WTC11 (cell line): ENCODE measurements around the gene PPP1R37. TPM values are rescaled to one million over a fixed set of nuclear protein-coding genes. Genes with fewer than 3 reads are reported as not detected.

Experiments used
- ATAC-seq: fragments of 200-7000 bp; cut with Tn5 transposase; 2 replicates; pipeline ENCODE4 v1.10.0; 2021; ENCODE audit warnings: mild to moderate bottlenecking, moderate library complexity
- CTCF ChIA-PET: fragments of 300-600 bp; sonication (Branson Sonifier 250); formaldehyde crosslinking; loops from one replicate; lab custom pipeline; 2021; ENCODE audit warnings: antibody characterized with exemption; lab: Charles Lee
- POLR2A ChIA-PET: fragments of 350-600 bp; sonication (Branson Sonifier 250); formaldehyde crosslinking; loops from one replicate; lab custom pipeline; 2021; ENCODE audit warnings: antibody characterized with exemption; lab: Charles Lee
- DNase-seq: peaks from one replicate; pipeline ENCODE4 v3.0.0; 2021; ENCODE audit warnings: low spot score
- H3K27ac Mint-ChIP-seq: 2 replicates; pipeline ENCODE4 v1.8.0; 2021; ENCODE audit warnings: mixed read lengths
- H3K27me3 Mint-ChIP-seq: 2 replicates; pipeline ENCODE4 v1.8.0; 2021; ENCODE audit warnings: low read depth, mild to moderate bottlenecking, moderate library complexity, mixed read lengths
- H3K36me3 Mint-ChIP-seq: 2 replicates; pipeline ENCODE4 v1.8.0; 2021; ENCODE audit warnings: mixed read lengths
- H3K4me1 Mint-ChIP-seq: 2 replicates; pipeline ENCODE4 v1.8.0; 2022; ENCODE audit warnings: mixed read lengths
- H3K4me3 Mint-ChIP-seq: 2 replicates; pipeline ENCODE4 v1.8.0; 2021; ENCODE audit warnings: mild to moderate bottlenecking, moderate library complexity, mixed read lengths
- H3K9me3 Mint-ChIP-seq: 2 replicates; pipeline ENCODE4 v1.8.0; 2021; ENCODE audit warnings: mixed read lengths
- CREM ChIP-seq: sonication (generic); formaldehyde crosslinking; IDR thresholded peaks from 2 replicates; pipeline ENCODE4 v1.8.1; 2022; ENCODE audit warnings: mild to moderate bottlenecking, missing genetic modification reagents, moderate library complexity
- E2F4 ChIP-seq: sonication (generic); formaldehyde crosslinking; IDR thresholded peaks from 2 replicates; pipeline ENCODE4 v1.8.1; 2022; ENCODE audit warnings: low read depth, mild to moderate bottlenecking, moderate library complexity, missing genetic modification reagents, borderline replicate concordance
- FOXP1 ChIP-seq: sonication (generic); formaldehyde crosslinking; IDR thresholded peaks from 2 replicates; pipeline ENCODE4 v1.8.0; 2022; ENCODE audit warnings: missing genetic modification reagents, mild to moderate bottlenecking, moderate library complexity, borderline replicate concordance
- GTF2I ChIP-seq: fragments of 250-450 bp; sonication (Bioruptor Pico); conservative IDR thresholded peaks from 2 replicates; pipeline ENCODE4 v1.4.0; 2021; ENCODE audit warnings: mild to moderate bottlenecking
- IRF2 ChIP-seq: sonication (generic); formaldehyde crosslinking; IDR thresholded peaks from 2 replicates; pipeline ENCODE4 v1.8.0; 2022; ENCODE audit warnings: low read depth, missing genetic modification reagents, borderline replicate concordance
- KAT7 ChIP-seq: sonication (generic); formaldehyde crosslinking; IDR thresholded peaks from 2 replicates; pipeline ENCODE4 v1.8.1; 2023; ENCODE audit warnings: missing genetic modification reagents, mild to moderate bottlenecking, borderline replicate concordance
- NR1H2 ChIP-seq: sonication (generic); formaldehyde crosslinking; IDR thresholded peaks from 2 replicates; pipeline ENCODE4 v1.9.0; 2021; ENCODE audit warnings: mild to moderate bottlenecking, moderate library complexity, missing genetic modification reagents
- NR2C2 ChIP-seq: sonication (generic); formaldehyde crosslinking; IDR thresholded peaks from 2 replicates; pipeline ENCODE4 v1.8.0; 2022; ENCODE audit warnings: mild to moderate bottlenecking, missing genetic modification reagents
- NR3C1 ChIP-seq: sonication (generic); formaldehyde crosslinking; conservative IDR thresholded peaks from 2 replicates; pipeline ENCODE4 v1.8.1; 2023; ENCODE audit warnings: low read depth, mild to moderate bottlenecking, missing genetic modification reagents
- OVOL2 ChIP-seq: fragments of 250-450 bp; sonication (Bioruptor Pico); IDR thresholded peaks from 2 replicates; pipeline ENCODE4 v1.9.0; 2021; ENCODE audit warnings: mild to moderate bottlenecking, borderline replicate concordance
- RORB ChIP-seq: fragments of 250-450 bp; sonication (Bioruptor Pico); IDR thresholded peaks from 2 replicates; pipeline ENCODE4 v1.9.0; 2021; ENCODE audit warnings: mild to moderate bottlenecking
- SMAD4 ChIP-seq: sonication (generic); formaldehyde crosslinking; IDR thresholded peaks from 2 replicates; pipeline ENCODE4 v1.8.0; 2022; ENCODE audit warnings: mild to moderate bottlenecking, missing genetic modification reagents
- SP1 ChIP-seq: sonication (generic); formaldehyde crosslinking; conservative IDR thresholded peaks from 2 replicates; pipeline ENCODE4 v1.8.1; 2022; ENCODE audit warnings: missing genetic modification reagents
- ZNF138 ChIP-seq: sonication (generic); formaldehyde crosslinking; conservative IDR thresholded peaks from 2 replicates; pipeline ENCODE4 v1.8.1; 2022; ENCODE audit warnings: mild to moderate bottlenecking, moderate library complexity, missing genetic modification reagents
- ZNF219 ChIP-seq: sonication (generic); formaldehyde crosslinking; IDR thresholded peaks from 2 replicates; pipeline ENCODE4 v1.8.0; 2023; ENCODE audit warnings: missing genetic modification reagents, mild to moderate bottlenecking, borderline replicate concordance
- ZNF416 ChIP-seq: fragments of 250-450 bp; sonication (Bioruptor Pico); IDR thresholded peaks from 2 replicates; pipeline ENCODE4 v1.9.0; 2021; ENCODE audit warnings: mild to moderate bottlenecking, inconsistent platforms
- total RNA-seq: library from RNA; stranded (reverse); gene quantifications from 3 replicates; pipeline ENCODE4 v1.2.3, GENCODE V29; 2021
- TF ChIP-seq, protein P1 (sequence below): sonication (generic); formaldehyde crosslinking; conservative IDR thresholded peaks from 2 replicates; pipeline ENCODE4 v1.8.1; 2022; ENCODE audit warnings: mild to moderate bottlenecking, missing genetic modification reagents
- TF ChIP-seq, protein P2 (sequence below): sonication (generic); formaldehyde crosslinking; IDR thresholded peaks from 2 replicates; pipeline ENCODE4 v1.8.0; 2022; ENCODE audit warnings: mild to moderate bottlenecking, missing genetic modification reagents
- TF ChIP-seq, protein P3 (sequence below): fragments of 250-450 bp; sonication (Bioruptor Pico); conservative IDR thresholded peaks from 2 replicates; pipeline ENCODE4 v1.9.0; 2021; ENCODE audit warnings: mild to moderate bottlenecking
- TF ChIP-seq, protein P4 (sequence below): fragments of 250-450 bp; sonication (Bioruptor Pico); IDR thresholded peaks from 2 replicates; pipeline ENCODE4 v1.9.0; 2021; ENCODE audit warnings: mild to moderate bottlenecking

The PPP1R37 gene
- total RNA-seq, 1 experiment from 2014 or later: 35.4 TPM

- DNase-seq: no peak
- no peak overlapping the region for H3K4me3 Mint-ChIP-seq
- no peak overlapping the region for H3K27ac Mint-ChIP-seq
- no peaks in the 10 kb centered on the region for H3K9me3 Mint-ChIP-seq
- TF ChIP-seq ZNF138 (no peak), GTF2I (no peak), SP1 (CRISPR knock-in tag) (no peak), ZNF219 (CRISPR knock-in tag) (no peak), ZNF416 (CRISPR knock-in tag) (no peak)
- TF ChIP-seq, protein P1, sequence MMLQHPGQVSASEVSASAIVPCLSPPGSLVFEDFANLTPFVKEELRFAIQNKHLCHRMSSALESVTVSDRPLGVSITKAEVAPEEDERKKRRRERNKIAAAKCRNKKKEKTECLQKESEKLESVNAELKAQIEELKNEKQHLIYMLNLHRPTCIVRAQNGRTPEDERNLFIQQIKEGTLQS (CRISPR knock-in tag): no peak
- H3K36me3 Mint-ChIP-seq: peaks cover 10% of the 10 kb centered on the region
- H3K4me1 Mint-ChIP-seq: no peaks in the 10 kb centered on the region
- no peak for ATAC-seq
- ChIA-PET POLR2A (interaction anchor here (0.5 kb wide), 1 partner anchor 162 kb away, joined by 4 read pairs; no protein-coding TSS in a partner anchor), CTCF (interaction anchor here (0.5 to 1.3 kb wide), 6 partner anchors 9 to 93 kb away, joined by 3 to 10 read pairs (median 3); partner anchors contain the start of genes BLOC1S3 and TRAPPC6A)
- no peaks in the 10 kb centered on the region; the same call in 1 of the 2 replicates for H3K27me3 Mint-ChIP-seq
Measured at GRCh38 chr19:45145270-45146189, 52.6 kb downstream of the PPP1R37 start.

DNA sequence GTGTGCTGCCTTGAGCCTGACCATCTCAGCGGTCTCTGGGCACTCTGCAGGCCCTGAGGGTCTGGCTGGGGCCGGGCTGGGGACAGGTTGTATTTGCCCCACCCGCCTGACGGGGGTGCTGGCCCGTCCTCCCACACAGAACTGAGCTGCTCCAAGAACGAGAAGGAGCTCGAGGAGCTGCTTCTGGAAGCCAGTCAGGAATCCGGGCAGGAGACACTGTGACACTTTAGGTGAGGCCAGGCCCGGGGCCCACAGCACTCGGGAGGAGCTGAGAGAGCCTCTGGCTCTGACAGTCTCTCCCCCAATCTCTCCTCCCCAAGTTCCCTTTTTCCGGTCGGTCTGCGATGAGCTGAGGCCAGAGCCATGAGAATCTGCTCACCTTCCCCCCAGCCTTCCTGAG lies 53.3 kb downstream of the PPP1R37 start:
- Mint-ChIP-seq H3K36me3 (peaks cover 10% of the 10 kb centered on the region), H3K9me3 (no peaks in the 10 kb centered on the region), H3K4me3 (no peak overlapping the region), H3K27ac (no peak overlapping the region), H3K4me1 (no peaks in the 10 kb centered on the region), H3K27me3 (peaks cover 3% of the 10 kb centered on the region)
- ChIA-PET CTCF (interaction anchor here (0.5 to 3.2 kb wide), 10 partner anchors 9 to 93 kb away, joined by 3 to 20 read pairs (median 4); partner anchors contain the start of genes BLOC1S3 and TRAPPC6A), POLR2A (interaction anchor here (0.5 kb wide), 1 partner anchor 162 kb away, joined by 4 read pairs; no protein-coding TSS in a partner anchor)
- TF ChIP-seq E2F4 (CRISPR knock-in tag): no peak
- TF ChIP-seq NR3C1 (CRISPR knock-in tag): no peak
- TF ChIP-seq OVOL2 (CRISPR knock-in tag): no peak
- TF ChIP-seq IRF2 (CRISPR knock-in tag): no peak
- no peak for TF ChIP-seq SMAD4 (CRISPR knock-in tag)
- TF ChIP-seq, protein P2, sequence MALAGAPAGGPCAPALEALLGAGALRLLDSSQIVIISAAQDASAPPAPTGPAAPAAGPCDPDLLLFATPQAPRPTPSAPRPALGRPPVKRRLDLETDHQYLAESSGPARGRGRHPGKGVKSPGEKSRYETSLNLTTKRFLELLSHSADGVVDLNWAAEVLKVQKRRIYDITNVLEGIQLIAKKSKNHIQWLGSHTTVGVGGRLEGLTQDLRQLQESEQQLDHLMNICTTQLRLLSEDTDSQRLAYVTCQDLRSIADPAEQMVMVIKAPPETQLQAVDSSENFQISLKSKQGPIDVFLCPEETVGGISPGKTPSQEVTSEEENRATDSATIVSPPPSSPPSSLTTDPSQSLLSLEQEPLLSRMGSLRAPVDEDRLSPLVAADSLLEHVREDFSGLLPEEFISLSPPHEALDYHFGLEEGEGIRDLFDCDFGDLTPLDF (CRISPR knock-in tag): no peak
- TF ChIP-seq, protein P3, sequence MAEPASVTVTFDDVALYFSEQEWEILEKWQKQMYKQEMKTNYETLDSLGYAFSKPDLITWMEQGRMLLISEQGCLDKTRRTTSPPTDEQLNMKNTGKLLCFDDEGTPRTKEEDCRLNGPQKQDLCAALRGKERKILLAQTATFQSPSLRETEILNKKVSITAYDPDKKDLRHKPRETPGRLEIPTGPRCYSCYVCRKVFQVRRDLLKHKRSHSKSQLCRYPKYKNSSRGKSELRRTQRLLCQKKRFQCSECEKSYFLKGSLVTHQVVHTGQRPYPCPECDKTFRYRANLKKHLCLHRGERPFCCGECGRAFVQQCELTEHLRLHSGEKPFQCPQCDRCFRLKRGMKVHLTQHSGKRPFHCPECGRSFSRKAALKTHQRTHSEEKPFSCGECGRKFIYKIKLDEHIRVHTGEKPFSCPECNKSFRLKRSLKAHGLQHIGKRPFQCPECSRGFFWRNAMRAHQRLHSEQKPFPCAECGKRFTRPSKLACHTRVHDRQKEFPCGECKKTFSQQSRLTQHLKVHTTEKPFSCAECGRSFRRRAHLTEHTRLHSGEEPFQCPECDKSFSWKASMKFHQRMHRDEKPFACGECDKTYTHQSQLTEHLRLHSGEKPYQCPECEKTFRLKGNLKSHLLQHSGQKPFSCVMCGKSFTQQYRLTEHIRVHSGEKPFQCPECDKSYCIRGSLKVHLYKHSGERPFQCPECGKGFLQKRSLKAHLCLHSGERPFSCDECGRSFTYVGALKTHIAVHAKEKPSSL: no peak
- no peak for TF ChIP-seq FOXP1 (CRISPR knock-in tag)
- no peak for TF ChIP-seq NR2C2 (CRISPR knock-in tag)
- no peak for TF ChIP-seq RORB (CRISPR knock-in tag)
- no peak for TF ChIP-seq CREM (CRISPR knock-in tag)
- no peak for TF ChIP-seq NR1H2 (CRISPR knock-in tag)
- no peak for TF ChIP-seq KAT7 (CRISPR knock-in tag)
- TF ChIP-seq, protein P4, sequence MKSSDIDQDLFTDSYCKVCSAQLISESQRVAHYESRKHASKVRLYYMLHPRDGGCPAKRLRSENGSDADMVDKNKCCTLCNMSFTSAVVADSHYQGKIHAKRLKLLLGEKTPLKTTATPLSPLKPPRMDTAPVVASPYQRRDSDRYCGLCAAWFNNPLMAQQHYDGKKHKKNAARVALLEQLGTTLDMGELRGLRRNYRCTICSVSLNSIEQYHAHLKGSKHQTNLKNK (CRISPR knock-in tag): no peak
- DNase-seq (no peak), ATAC-seq (no peak)
